H1 (cell line): ENCODE results near the gene GHRL. TPM values are rescaled to one million over a fixed set of nuclear protein-coding genes. Genes with fewer than 3 reads are reported as not detected.

Source experiments
- CTCF ChIA-PET: fragments of 300-600 bp; sonication (Branson Sonifier 250); formaldehyde crosslinking; loops from one replicate; lab custom pipeline; 2021; ENCODE audit not compliant: partially characterized antibody; lab: Charles Lee
- POLR2A ChIA-PET: fragments of 300-600 bp; sonication (Branson Sonifier 250); formaldehyde crosslinking; loops from one replicate; lab custom pipeline; 2021; ENCODE audit warnings: inconsistent platforms; ENCODE audit not compliant: partially characterized antibody; lab: Charles Lee
- DNase-seq, 2 experiments: peaks; one replicate each; pipeline versions ENCODE4 v3.0.0 to v3.0.0-alpha.2; 2010 to 2022; ENCODE audit warnings: low spot score in 2 of 2, low read depth in 1 of 2, mixed read lengths in 1 of 2
- FAIRE-seq: peaks from 2 replicates; lab custom pipeline; 2011; peaks lifted over from hg19 to GRCh38; lab: Jason Lieb, UNC
- H2AFZ ChIP-seq: 2 replicates; pipeline ENCODE4 v1.8.1; 2012; ENCODE audit warnings: low read length, inconsistent platforms
- H2AK5ac ChIP-seq: 2 replicates; pipeline ENCODE4 v1.6.1; 2013; ENCODE audit warnings: low read depth, low read length
- H2BK120ac ChIP-seq: replicated peaks from 2 replicates; pipeline ENCODE3; 2013; ENCODE audit warnings: low read depth, low read length, inconsistent platforms
- H2BK12ac ChIP-seq: 2 replicates; pipeline ENCODE4 v1.6.1; 2013; ENCODE audit warnings: low read depth, low read length
- H2BK15ac ChIP-seq: 2 replicates; pipeline ENCODE4 v1.6.1; 2013; ENCODE audit warnings: low read length
- H2BK20ac ChIP-seq: 2 replicates; pipeline ENCODE4 v1.6.1; 2013; ENCODE audit warnings: low read length
- H2BK5ac ChIP-seq: 2 replicates; pipeline ENCODE4 v1.6.1; 2013; ENCODE audit warnings: low read depth, low read length
- H3K14ac ChIP-seq: 2 replicates; pipeline ENCODE4 v1.6.1; 2013; ENCODE audit warnings: inconsistent platforms; ENCODE audit not compliant: insufficient read length
- H3K18ac ChIP-seq: 2 replicates; pipeline ENCODE4 v1.6.1; 2013; ENCODE audit warnings: low read length; ENCODE audit errors: extremely low read depth
- H3K23ac ChIP-seq: 2 replicates; pipeline ENCODE4 v1.6.1; 2013; ENCODE audit warnings: inconsistent platforms; ENCODE audit not compliant: insufficient read length
- H3K23me2 ChIP-seq: 2 replicates; pipeline ENCODE4 v1.6.1; 2013; ENCODE audit warnings: low read depth, low read length
- H3K27ac ChIP-seq: 2 replicates; pipeline ENCODE4 v1.6.1; 2011; ENCODE audit warnings: low read depth, low read length, inconsistent platforms
- H3K27me3 ChIP-seq, 4 experiments: replicated peaks in 1 of 4; 1 replicate in 1 of 4; 2 replicates in 3 of 4; pipeline versions ENCODE4 v1.6.1 to v1.8.1; 2011 to 2013; ENCODE audit warnings: low read length in 3 of 4, mild to moderate bottlenecking in 3 of 4, inconsistent platforms in 2 of 4, mixed read lengths in 2 of 4, moderate library complexity in 1 of 4; ENCODE audit not compliant: control insufficient read depth in 3 of 4, insufficient read depth in 3 of 4; ENCODE audit errors: extremely low read depth in 1 of 4
- H3K36me3 ChIP-seq, 4 experiments: 2 replicates each; pipeline versions ENCODE4 v1.6.1 to v1.8.1; 2011 to 2013; ENCODE audit warnings: mild to moderate bottlenecking in 4 of 4, low read length in 3 of 4, moderate library complexity in 2 of 4, control low read depth in 1 of 4, inconsistent platforms in 1 of 4; ENCODE audit not compliant: insufficient read depth in 4 of 4, control insufficient read depth in 2 of 4
- H3K4ac ChIP-seq: replicated peaks from 2 replicates; pipeline ENCODE3; 2013; ENCODE audit warnings: low read length, low read depth, mixed read lengths, inconsistent platforms; ENCODE audit not compliant: insufficient read length
- H3K4me1 ChIP-seq, 4 experiments: replicated peaks in 1 of 4; 1 replicate in 1 of 4; 2 replicates in 3 of 4; pipeline versions ENCODE4 v1.6.1 to v1.8.1; 2011 to 2013; ENCODE audit warnings: low read length in 3 of 4, inconsistent platforms in 2 of 4, mixed read lengths in 1 of 4; ENCODE audit not compliant: insufficient read depth in 4 of 4, control insufficient read depth in 3 of 4
- H3K4me2 ChIP-seq, 2 experiments: 2 replicates each; pipeline versions ENCODE4 v1.6.1 to v1.8.1; 2011 to 2013; ENCODE audit warnings: low read depth in 2 of 2, low read length in 2 of 2, control low read depth in 1 of 2, inconsistent platforms in 1 of 2, mild to moderate bottlenecking in 1 of 2; ENCODE audit not compliant: insufficient read depth in 1 of 2
- H3K4me3 ChIP-seq, 4 experiments: fragments of 200-600, 300-600 bp in 1 of 4; sonication (generic), shearing (Covaris generic), sonication (Bioruptor Twin) in 1 of 4; 2 replicates each; pipeline versions ENCODE4 v1.5.1 to v1.8.1; 2011 to 2016; ENCODE audit warnings: low read length in 4 of 4, low read depth in 3 of 4, control low read depth in 2 of 4, inconsistent platforms in 2 of 4, mild to moderate bottlenecking in 2 of 4, mixed read lengths in 1 of 4, moderate library complexity in 1 of 4; ENCODE audit not compliant: insufficient read depth in 2 of 4; ENCODE audit errors: extremely low read depth in 1 of 4
- H3K56ac ChIP-seq: replicated peaks from 2 replicates; pipeline ENCODE3; 2013; ENCODE audit warnings: low read depth, mild to moderate bottlenecking, mixed read lengths, low read length, inconsistent platforms; ENCODE audit not compliant: insufficient read length
- H3K79me1 ChIP-seq: 2 replicates; pipeline ENCODE4 v1.6.1; 2013; ENCODE audit warnings: low read depth, low read length, control low read depth
- H3K79me2 ChIP-seq, 2 experiments: 2 replicates each; pipeline versions ENCODE4 v1.6.1 to v1.8.1; 2012 to 2013; ENCODE audit warnings: low read length in 2 of 2, mild to moderate bottlenecking in 2 of 2, inconsistent platforms in 1 of 2; ENCODE audit not compliant: insufficient read depth in 2 of 2, control insufficient read depth in 1 of 2
- H3K9ac ChIP-seq, 4 experiments: replicated peaks in 1 of 4; 1 replicate in 1 of 4; 2 replicates in 3 of 4; pipeline versions ENCODE4 v1.6.1 to v1.8.1; 2011 to 2013; ENCODE audit warnings: low read depth in 3 of 4, low read length in 3 of 4, control low read depth in 2 of 4, mild to moderate bottlenecking in 2 of 4, moderate library complexity in 2 of 4, inconsistent platforms in 1 of 4; ENCODE audit errors: extremely low read depth in 1 of 4
- H3K9me3 ChIP-seq, 2 experiments: 2 replicates each; pipeline versions ENCODE4 v1.6.1 to v1.8.1; 2012 to 2013; ENCODE audit warnings: mild to moderate bottlenecking in 2 of 2, moderate library complexity in 2 of 2, control low read depth in 1 of 2, inconsistent platforms in 1 of 2, low read depth in 1 of 2, low read length in 1 of 2, mixed read lengths in 1 of 2; ENCODE audit not compliant: insufficient read depth in 2 of 2
- H4K20me1 ChIP-seq, 2 experiments: replicated peaks in 1 of 2; 2 replicates each; pipeline versions ENCODE3 to v1.8.1; 2011 to 2013; ENCODE audit warnings: inconsistent platforms in 2 of 2, low read length in 2 of 2, mild to moderate bottlenecking in 1 of 2; ENCODE audit not compliant: insufficient read depth in 2 of 2, control insufficient read depth in 1 of 2
- H4K5ac ChIP-seq: 2 replicates; pipeline ENCODE4 v1.6.1; 2013; ENCODE audit warnings: low read length, low read depth, mixed read lengths, inconsistent platforms; ENCODE audit not compliant: insufficient read length
- H4K8ac ChIP-seq: 2 replicates; pipeline ENCODE4 v1.8.0; 2013; ENCODE audit warnings: mild to moderate bottlenecking, moderate library complexity, low read length, inconsistent platforms; ENCODE audit not compliant: insufficient read depth; ENCODE audit errors: extremely low read depth
- H4K91ac ChIP-seq: replicated peaks from 2 replicates; pipeline ENCODE3; 2013; ENCODE audit warnings: low read length, mixed read lengths, inconsistent platforms; ENCODE audit not compliant: insufficient read length
- MAFK ChIP-seq: IDR thresholded peaks from 2 replicates; pipeline ENCODE4 v1.6.1; 2012; ENCODE audit warnings: low read depth, mild to moderate bottlenecking, improper control_type of control experiment, low read length
- POLR2A ChIP-seq, 2 experiments: IDR thresholded peaks; 1 replicate in 1 of 2; 2 replicates in 1 of 2; pipeline ENCODE4 v1.6.1; 2011; ENCODE audit warnings: low read depth in 2 of 2, low read length in 2 of 2, mild to moderate bottlenecking in 2 of 2; ENCODE audit errors: control extremely low read depth in 1 of 2
- SIRT6 ChIP-seq: IDR thresholded peaks from one replicate; pipeline ENCODE4 v1.7.1; 2012; ENCODE audit warnings: low read length, inconsistent platforms
- WGBS, 2 experiments: shearing (Covaris generic) in 1 of 2; methylation state at CpG; one replicate each; pipeline versions ENCODE4 v1.1.6 to v1.1.7; 2013 to 2015; ENCODE audit warnings: low lambda C conversion rate in 2 of 2, mixed read lengths in 2 of 2, inconsistent platforms in 1 of 2, low coverage in 1 of 2, missing lambda C conversion rate in 1 of 2; ENCODE audit not compliant: insufficient replicate concordance in 2 of 2, insufficient coverage in 1 of 2, insufficient read length in 1 of 2; ENCODE audit errors: extremely low coverage in 1 of 2, missing lambda C conversion rate in 1 of 2; 5-methylcytosine and 5-hydroxymethylcytosine counted together
- polyA plus RNA-seq, 7 experiments: library from polyadenylated mRNA; depleted of rRNA in 3 of 7; stranded (reverse) in 5 of 7; unstranded in 2 of 7; fragments of >200 nt in 5 of 7; fragments of 200-250 nt in 2 of 7; gene quantifications; 1 replicate in 5 of 7; 2 replicates in 1 of 7; 4 replicates in 1 of 7; pipeline versions ENCODE4 v1.2.1 to v1.2.3, GENCODE V29; 2011 to 2013; ENCODE audit warnings: missing spikeins in 2 of 7, mixed read lengths in 2 of 7
- total RNA-seq: library from RNA; stranded (reverse); fragmentation: NEBNext Ultra II Directional; extraction: Animal tissue kit (Norgen Biotek cat#: 25700); gene quantifications from 2 replicates; pipeline ENCODE4 v1.2.1, GENCODE V29; 2021

The GHRL gene
- total and polyA plus RNA-seq, 2 of the 8 experiments (the other 6 are each of a cell fraction or from before 2014, with no cell fraction given): 0.32 to 0.35 TPM

DNA sequence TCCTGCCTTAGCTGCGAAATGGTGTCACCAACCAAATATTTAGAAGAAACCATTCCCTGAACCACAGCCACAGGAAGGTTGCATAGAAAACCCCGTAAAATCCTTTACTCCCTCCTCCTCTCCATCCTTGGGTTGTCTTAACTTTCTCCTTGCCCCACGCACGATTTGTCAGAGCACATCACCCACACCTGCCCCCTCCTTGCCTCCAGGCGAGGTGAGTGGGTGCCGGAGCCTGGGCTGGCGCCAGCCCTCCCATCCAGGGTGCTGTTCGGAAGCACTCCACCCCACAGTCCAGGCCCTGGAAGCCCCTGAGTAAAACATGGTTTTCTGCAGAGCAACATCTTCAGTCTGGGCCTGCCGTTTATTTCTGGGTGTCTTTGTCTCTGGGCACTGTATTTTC is 3.7 kb downstream of the GHRL start:
- Histone ChIP-seq H2AFZ (no peak overlapping the region), H2AK5ac (no peak overlapping the region), H3K79me1 (no peaks in the 10 kb centered on the region; the same call in 1 of the 2 replicates), H4K20me1 (peaks cover 0 to 2% of the 10 kb centered on the region in 2 experiments), H3K36me3 (peaks cover 0 to 4% (median 2%) of the 10 kb centered on the region in 4 experiments; a peak in 5 of 8 replicates), H3K27ac (no peak overlapping the region), H2BK15ac (no peak overlapping the region), H2BK120ac (no peak overlapping the region), H3K23me2 (no peaks in the 10 kb centered on the region), H3K4me1 (peaks cover 0 to 7% (median 4%) of the 10 kb centered on the region in 4 experiments; a peak in 6 of 7 replicates), H4K8ac (no peak overlapping the region), H3K23ac (no peak overlapping the region), H2BK20ac (no peak overlapping the region), H3K9me3 (no peaks in the 10 kb centered on the region), H3K4me2 (no peak overlapping the region), H3K4me3 (no peak overlapping the region), H3K18ac (no peak overlapping the region), H3K27me3 (no peaks in the 10 kb centered on the region), H4K5ac (no peak overlapping the region), H3K4ac (no peak overlapping the region), H4K91ac (no peak overlapping the region), H2BK12ac (no peak overlapping the region), H3K56ac (no peak overlapping the region), H3K14ac (no peak overlapping the region), H3K79me2 (no peaks in the 10 kb centered on the region), H2BK5ac (no peak overlapping the region), H3K9ac (no peak overlapping the region)
- POLR2A ChIA-PET: no interaction called here
- DNase-seq (no peak), FAIRE-seq (no peak)
- no peak for TF ChIP-seq MAFK
- no peak for TF ChIP-seq POLR2A (IDR thresholded peaks at IDR 0.05; ENCODE audit: control extremely low read depth in 1 of 2, low read depth in 2 of 2, low read length in 2 of 2)
- no peak for TF ChIP-seq SIRT6
- WGBS, 2 experiments: 92% methylated on average over 9 of the region's 9 CpGs; no CpG with 5 or more reads in 1 of the 2 experiments
- CTCF ChIA-PET: interaction anchor here (0.7 to 1.9 kb wide), 5 partner anchors 17 to 51 kb away, joined by 3 to 8 read pairs (median 6); partner anchors contain the start of gene SEC13
